ENCODE results near the gene EEFSEC.

The EEFSEC gene

DNA sequence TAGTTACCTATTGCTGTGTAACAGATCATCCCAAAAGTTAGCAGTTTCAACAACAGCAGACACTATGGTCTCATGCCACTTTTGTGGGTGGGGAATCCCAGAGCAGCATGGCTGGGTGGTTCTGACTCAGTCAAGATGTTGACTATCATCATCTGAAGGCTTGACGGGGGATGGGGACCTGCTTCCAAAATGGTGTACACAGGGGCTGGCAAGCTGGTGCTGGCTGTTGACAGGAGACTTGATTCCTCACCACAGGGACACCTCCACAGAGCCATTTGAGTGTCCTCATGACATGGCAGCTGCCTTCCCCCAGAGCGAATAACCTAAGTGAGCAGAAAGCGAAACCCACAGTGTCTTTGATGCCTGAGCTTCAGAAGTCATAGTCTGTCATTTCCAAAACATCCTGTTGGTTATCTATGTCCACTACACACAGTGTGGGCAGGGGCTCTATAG, 294.3 kb downstream of the EEFSEC start:
- Histone ChIP-seq H3K36me3 (no peaks in the 10 kb centered on the region), H3K9me3 (no peaks in the 10 kb centered on the region), H3K4me1 (no peaks in the 10 kb centered on the region), H3K27ac (no peak overlapping the region), H3K27me3 (peaks cover 0 to 3% of the 10 kb centered on the region in 2 donors), H3K4me3 (no peak overlapping the region)
- DNase-seq: no peak
- TF ChIP-seq, protein P1, sequence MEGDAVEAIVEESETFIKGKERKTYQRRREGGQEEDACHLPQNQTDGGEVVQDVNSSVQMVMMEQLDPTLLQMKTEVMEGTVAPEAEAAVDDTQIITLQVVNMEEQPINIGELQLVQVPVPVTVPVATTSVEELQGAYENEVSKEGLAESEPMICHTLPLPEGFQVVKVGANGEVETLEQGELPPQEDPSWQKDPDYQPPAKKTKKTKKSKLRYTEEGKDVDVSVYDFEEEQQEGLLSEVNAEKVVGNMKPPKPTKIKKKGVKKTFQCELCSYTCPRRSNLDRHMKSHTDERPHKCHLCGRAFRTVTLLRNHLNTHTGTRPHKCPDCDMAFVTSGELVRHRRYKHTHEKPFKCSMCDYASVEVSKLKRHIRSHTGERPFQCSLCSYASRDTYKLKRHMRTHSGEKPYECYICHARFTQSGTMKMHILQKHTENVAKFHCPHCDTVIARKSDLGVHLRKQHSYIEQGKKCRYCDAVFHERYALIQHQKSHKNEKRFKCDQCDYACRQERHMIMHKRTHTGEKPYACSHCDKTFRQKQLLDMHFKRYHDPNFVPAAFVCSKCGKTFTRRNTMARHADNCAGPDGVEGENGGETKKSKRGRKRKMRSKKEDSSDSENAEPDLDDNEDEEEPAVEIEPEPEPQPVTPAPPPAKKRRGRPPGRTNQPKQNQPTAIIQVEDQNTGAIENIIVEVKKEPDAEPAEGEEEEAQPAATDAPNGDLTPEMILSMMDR (IDR thresholded peaks at IDR 0.05): no peak
- intact Hi-C loops (cut with DNase I; ENCODE audit: low total_unique reads): no loop called here

DNA sequence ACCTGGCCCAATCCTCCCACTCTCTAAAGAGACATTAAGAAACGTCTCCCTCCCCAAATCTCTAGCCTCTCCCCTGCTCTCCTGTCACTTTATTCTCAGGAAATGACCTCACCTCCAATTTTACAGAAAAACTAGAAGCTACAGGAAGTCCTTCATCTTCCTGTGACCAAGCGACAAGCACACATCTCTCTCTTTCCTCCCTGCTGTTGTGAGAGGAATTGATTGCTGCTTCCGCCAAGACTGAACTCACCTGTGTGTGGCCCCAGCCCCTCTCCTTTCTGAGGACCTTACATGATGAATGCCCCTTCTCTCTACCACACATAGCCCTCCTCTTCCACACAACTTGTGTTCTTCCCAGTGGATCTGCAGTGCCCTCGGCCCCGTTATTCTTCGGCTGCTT, 295.2 kb downstream of the EEFSEC start:
- H3K27me3 ChIP-seq: peaks cover 0 to 10% of the 10 kb centered on the region in 2 donors
- intact Hi-C loops (cut with DNase I; ENCODE audit: low total_unique reads): no loop called here
- no peaks in the 10 kb centered on the region for H3K36me3 ChIP-seq
- TF ChIP-seq, protein P1 (IDR thresholded peaks at IDR 0.05): no peak
- H3K27ac ChIP-seq: no peak overlapping the region
- no peak for DNase-seq
- H3K4me1 ChIP-seq: no peaks in the 10 kb centered on the region
- no peak overlapping the region for H3K4me3 ChIP-seq
- no peaks in the 10 kb centered on the region for H3K9me3 ChIP-seq

DNA sequence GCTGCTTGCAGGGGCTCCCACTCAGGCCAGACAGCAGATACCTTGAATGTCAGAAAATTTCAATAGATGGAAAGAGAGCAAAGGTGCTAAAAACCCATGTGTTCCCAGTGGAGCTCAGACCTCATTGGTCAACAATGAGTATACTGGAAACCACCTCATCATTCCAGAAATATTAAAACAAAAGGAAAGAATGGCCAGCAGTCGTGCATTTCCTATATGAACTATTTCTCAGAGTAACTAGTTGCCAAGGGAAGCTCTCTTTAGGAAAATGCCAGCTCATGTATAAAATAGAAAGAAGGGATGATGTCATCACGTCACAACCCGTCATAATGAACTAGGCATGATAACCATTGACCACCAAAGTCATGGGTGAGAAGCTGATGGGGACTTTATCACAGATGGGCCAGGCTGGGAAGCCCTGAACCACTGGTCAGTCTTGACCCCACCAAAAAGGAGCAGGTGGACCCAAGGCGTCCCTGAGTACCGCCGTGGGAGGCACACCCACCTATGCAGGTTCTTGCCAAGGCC, 295.9 kb downstream of the EEFSEC start:
- H3K36me3 ChIP-seq: no peaks in the 10 kb centered on the region
- DNase-seq: no peak
- no peaks in the 10 kb centered on the region for H3K4me1 ChIP-seq
- intact Hi-C loops (cut with DNase I; ENCODE audit: low total_unique reads): no loop called here
- no peak overlapping the region for H3K4me3 ChIP-seq
- TF ChIP-seq, protein P1 (IDR thresholded peaks at IDR 0.05): no peak
- H3K27me3 ChIP-seq: peaks cover 0 to 15% of the 10 kb centered on the region in 2 donors
- no peak overlapping the region for H3K27ac ChIP-seq
- no peaks in the 10 kb centered on the region for H3K9me3 ChIP-seq

DNA sequence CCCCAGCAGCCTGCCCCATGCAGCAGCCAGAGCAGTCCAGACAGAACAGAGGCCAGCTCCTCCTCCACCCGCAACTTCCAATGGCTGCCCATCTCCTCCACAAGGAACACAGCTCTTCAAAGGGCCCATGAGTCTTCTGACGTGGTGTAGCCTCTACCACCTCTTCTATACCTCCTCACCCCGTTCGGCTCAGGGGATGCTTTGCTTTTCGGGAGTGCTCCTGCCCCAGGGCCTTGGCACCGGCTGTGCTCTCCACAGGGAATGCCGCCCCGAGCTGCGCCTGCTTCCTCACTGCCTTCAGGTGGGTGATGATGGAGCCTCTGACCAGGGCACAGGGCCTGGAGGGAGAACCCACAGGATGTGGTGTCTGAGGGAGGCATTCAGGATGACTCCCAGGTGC, 298.8 kb downstream of the EEFSEC start:
- Histone ChIP-seq H3K4me3 (no peak overlapping the region), H3K9me3 (no peaks in the 10 kb centered on the region), H3K36me3 (no peaks in the 10 kb centered on the region), H3K4me1 (no peaks in the 10 kb centered on the region), H3K27me3 (peaks cover 0 to 41% of the 10 kb centered on the region in 2 donors), H3K27ac (no peak overlapping the region)
- TF ChIP-seq, protein P1 (IDR thresholded peaks at IDR 0.05): no peak
- no peak for DNase-seq
- intact Hi-C loops (cut with DNase I; ENCODE audit: low total_unique reads): no loop called here

DNA sequence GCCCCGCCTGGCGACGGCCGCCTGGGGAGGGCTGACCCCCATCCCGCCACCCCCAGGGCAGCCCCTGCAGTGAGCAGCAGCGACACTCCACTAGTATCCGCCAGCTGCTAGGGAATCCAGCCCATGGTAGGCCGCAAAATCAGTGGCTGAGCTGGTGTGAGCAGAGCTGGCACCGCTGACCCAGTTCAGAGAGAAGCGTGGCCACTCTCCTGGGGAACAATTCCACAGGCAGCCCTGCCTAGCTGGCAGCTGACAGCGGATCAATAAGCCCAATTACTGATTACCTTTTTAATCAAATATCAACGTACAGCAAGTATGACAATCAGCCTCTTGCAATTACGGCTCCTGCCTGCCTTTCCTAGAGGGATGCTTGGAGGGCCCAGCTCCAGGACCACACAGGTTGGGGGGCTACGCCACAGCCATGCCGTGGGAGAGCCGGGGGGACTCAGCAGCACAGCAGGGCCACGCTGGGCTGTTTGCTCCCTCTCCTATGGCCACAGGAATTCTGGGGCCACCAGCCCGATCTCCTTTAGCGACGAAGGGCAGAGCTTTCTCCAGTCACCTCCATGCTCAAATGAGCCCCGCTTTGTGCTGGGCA, 299.5 kb downstream of the EEFSEC start:
- no peak overlapping the region for H3K4me3 ChIP-seq
- H3K9me3 ChIP-seq: no peaks in the 10 kb centered on the region
- intact Hi-C loops (cut with DNase I; ENCODE audit: low total_unique reads): no loop called here
- no peaks in the 10 kb centered on the region for H3K36me3 ChIP-seq
- no peak overlapping the region for H3K27ac ChIP-seq
- H3K27me3 ChIP-seq: peaks cover 0 to 42% of the 10 kb centered on the region in 2 donors
- DNase-seq: no peak
- H3K4me1 ChIP-seq: no peaks in the 10 kb centered on the region
- TF ChIP-seq, protein P1 (IDR thresholded peaks at IDR 0.05): no peak

Measured in tibial artery (tissue), 4 donors.